ENCODE measurements around the gene ACVR2A. TPM values are rescaled to one million over a fixed set of nuclear protein-coding genes. Genes with fewer than 3 reads are reported as not detected.

The ACVR2A gene
- total RNA-seq, 1 donor, result 39.4 TPM

GRCh38 chr2:147872967-147873366, 28.1 kb downstream of the ACVR2A start:
- Histone ChIP-seq H3K27me3 (ENCODE audit: insufficient read depth, low read length) (no peaks in the 10 kb centered on the region), H3K4me2 (ENCODE audit: insufficient read depth, low read length) (no peak overlapping the region), H3K79me2 (ENCODE audit: insufficient read depth, low read length) (peaks cover 70% of the 10 kb centered on the region), H3K27ac (ENCODE audit: low read depth, low read length) (no peak overlapping the region), H4K20me1 (ENCODE audit: insufficient read depth, low read length) (peaks cover 22% of the 10 kb centered on the region), H3K9me3 (ENCODE audit: low read depth, low read length) (no peaks in the 10 kb centered on the region), H3K4me3 (ENCODE audit: insufficient read depth, low read length) (no peak overlapping the region), H2AFZ (ENCODE audit: low read length) (no peak overlapping the region), H3K4me1 (ENCODE audit: insufficient read depth, low read length) (no peaks in the 10 kb centered on the region), H3K36me3 (ENCODE audit: insufficient read depth, low read length) (no peaks in the 10 kb centered on the region)
- no peak for DNase-seq (ENCODE audit: insufficient read length, low spot score, missing footprints)
- TF ChIP-seq, protein P1, sequence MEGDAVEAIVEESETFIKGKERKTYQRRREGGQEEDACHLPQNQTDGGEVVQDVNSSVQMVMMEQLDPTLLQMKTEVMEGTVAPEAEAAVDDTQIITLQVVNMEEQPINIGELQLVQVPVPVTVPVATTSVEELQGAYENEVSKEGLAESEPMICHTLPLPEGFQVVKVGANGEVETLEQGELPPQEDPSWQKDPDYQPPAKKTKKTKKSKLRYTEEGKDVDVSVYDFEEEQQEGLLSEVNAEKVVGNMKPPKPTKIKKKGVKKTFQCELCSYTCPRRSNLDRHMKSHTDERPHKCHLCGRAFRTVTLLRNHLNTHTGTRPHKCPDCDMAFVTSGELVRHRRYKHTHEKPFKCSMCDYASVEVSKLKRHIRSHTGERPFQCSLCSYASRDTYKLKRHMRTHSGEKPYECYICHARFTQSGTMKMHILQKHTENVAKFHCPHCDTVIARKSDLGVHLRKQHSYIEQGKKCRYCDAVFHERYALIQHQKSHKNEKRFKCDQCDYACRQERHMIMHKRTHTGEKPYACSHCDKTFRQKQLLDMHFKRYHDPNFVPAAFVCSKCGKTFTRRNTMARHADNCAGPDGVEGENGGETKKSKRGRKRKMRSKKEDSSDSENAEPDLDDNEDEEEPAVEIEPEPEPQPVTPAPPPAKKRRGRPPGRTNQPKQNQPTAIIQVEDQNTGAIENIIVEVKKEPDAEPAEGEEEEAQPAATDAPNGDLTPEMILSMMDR (IDR thresholded peaks at IDR 0.05; ENCODE audit: extremely low read depth, low read depth, low read length), result no peak

- peaks cover 22% of the 10 kb centered on the region for H4K20me1 ChIP-seq (ENCODE audit: insufficient read depth, low read length)
- H3K9me3 ChIP-seq (ENCODE audit: low read depth, low read length), result no peaks in the 10 kb centered on the region
- no peak overlapping the region for H3K4me2 ChIP-seq (ENCODE audit: insufficient read depth, low read length)
- no peaks in the 10 kb centered on the region for H3K36me3 ChIP-seq (ENCODE audit: insufficient read depth, low read length)
- H3K4me1 ChIP-seq (ENCODE audit: insufficient read depth, low read length), result no peaks in the 10 kb centered on the region
- no peak overlapping the region for H2AFZ ChIP-seq (ENCODE audit: low read length)
- no peak overlapping the region for H3K27ac ChIP-seq (ENCODE audit: low read depth, low read length)
- no peaks in the 10 kb centered on the region for H3K27me3 ChIP-seq (ENCODE audit: insufficient read depth, low read length)
- TF ChIP-seq, protein P1 (IDR thresholded peaks at IDR 0.05; ENCODE audit: extremely low read depth, low read depth, low read length), result no peak
- DNase-seq (ENCODE audit: insufficient read length, low spot score, missing footprints), result no peak
- peaks cover 67% of the 10 kb centered on the region for H3K79me2 ChIP-seq (ENCODE audit: insufficient read depth, low read length)
- no peak overlapping the region for H3K4me3 ChIP-seq (ENCODE audit: insufficient read depth, low read length)
Measured at GRCh38 chr2:147873859-147874483, 29.1 kb downstream of the ACVR2A start.

GRCh38 chr2:147879846-147880245, 35.0 kb downstream of the ACVR2A start:
- Histone ChIP-seq H3K36me3 (ENCODE audit: insufficient read depth, low read length) (no peaks in the 10 kb centered on the region), H3K4me2 (ENCODE audit: insufficient read depth, low read length) (no peak overlapping the region), H3K4me1 (ENCODE audit: insufficient read depth, low read length) (no peaks in the 10 kb centered on the region), H3K9me3 (ENCODE audit: low read depth, low read length) (no peaks in the 10 kb centered on the region), H3K27ac (ENCODE audit: low read depth, low read length) (no peak overlapping the region), H3K4me3 (ENCODE audit: insufficient read depth, low read length) (no peak overlapping the region), H2AFZ (ENCODE audit: low read length) (no peak overlapping the region), H4K20me1 (ENCODE audit: insufficient read depth, low read length) (peaks cover 10% of the 10 kb centered on the region), H3K27me3 (ENCODE audit: insufficient read depth, low read length) (no peaks in the 10 kb centered on the region), H3K79me2 (ENCODE audit: insufficient read depth, low read length) (peaks cover 50% of the 10 kb centered on the region)
- TF ChIP-seq, protein P1 (IDR thresholded peaks at IDR 0.05; ENCODE audit: extremely low read depth, low read depth, low read length), result no peak
- DNase-seq (ENCODE audit: insufficient read length, low spot score, missing footprints), result no peak

GRCh38 chr2:147882631-147883030, 37.8 kb downstream of the ACVR2A start:
- no peak for DNase-seq (ENCODE audit: insufficient read length, low spot score, missing footprints)
- Histone ChIP-seq H3K36me3 (ENCODE audit: insufficient read depth, low read length) (no peaks in the 10 kb centered on the region), H3K4me2 (ENCODE audit: insufficient read depth, low read length) (no peak overlapping the region), H3K9me3 (ENCODE audit: low read depth, low read length) (no peaks in the 10 kb centered on the region), H4K20me1 (ENCODE audit: insufficient read depth, low read length) (peaks cover 8% of the 10 kb centered on the region), H3K79me2 (ENCODE audit: insufficient read depth, low read length) (peaks cover 37% of the 10 kb centered on the region), H3K27ac (ENCODE audit: low read depth, low read length) (no peak overlapping the region), H3K4me1 (ENCODE audit: insufficient read depth, low read length) (no peaks in the 10 kb centered on the region), H3K27me3 (ENCODE audit: insufficient read depth, low read length) (no peaks in the 10 kb centered on the region), H3K4me3 (ENCODE audit: insufficient read depth, low read length) (no peak overlapping the region), H2AFZ (ENCODE audit: low read length) (no peak overlapping the region)
- TF ChIP-seq, protein P1 (IDR thresholded peaks at IDR 0.05; ENCODE audit: extremely low read depth, low read depth, low read length), result no peak

Measured in osteoblast (primary cell).